Left cardiac atrium (tissue), 4 donors: ENCODE measurements around the gene TGFB3. TPM values are rescaled to one million over a fixed set of nuclear protein-coding genes. Genes with fewer than 3 reads are reported as not detected.
"Not testable (repeated sequence)": the region's sequence is repeated elsewhere in the genome, so short reads cannot be mapped to it uniquely, and the experiment has no call there.

Experiments
- ATAC-seq, 2 donors: fragments of 200-7000 bp; cut with Tn5 transposase; one replicate each; pipeline ENCODE4 v1.9.1; 2020; ENCODE audit warnings: mild to moderate bottlenecking in 2 of 2, moderate library complexity in 2 of 2
- DNase-seq: peaks from one replicate; pipeline ENCODE4 v3.0.0-alpha.2; 2020
- intact Hi-C, 2 donors: fragments of 100-400 bp; cut with DNase I; formaldehyde crosslinking; loops; one replicate each; pipeline versions ENCODE4 v1.14.1 to v1.15.1; 2022 to 2023
- total RNA-seq, 2 donors: library from RNA; stranded (reverse); fragmentation: NEBNext Ultra II Directional; extraction: Animal tissue kit (Norgen Biotek cat#: 25700); gene quantifications; one replicate each; pipeline ENCODE4 v1.2.1, GENCODE V29; 2021
- donor health status: DM: no; HTN: yes; CAD: no.
- donor health status: DM: no; HTN: yes; CAD: no; lungs with severe emphysema.
- donor health status: DM: yes; HTN: yes; CAD: no.
- donor health status: Dilated cardiomyopathy.

The TGFB3 gene
- total RNA-seq, 2 donors from 2014 or later = 35.1 to 61.2 TPM

DNA sequence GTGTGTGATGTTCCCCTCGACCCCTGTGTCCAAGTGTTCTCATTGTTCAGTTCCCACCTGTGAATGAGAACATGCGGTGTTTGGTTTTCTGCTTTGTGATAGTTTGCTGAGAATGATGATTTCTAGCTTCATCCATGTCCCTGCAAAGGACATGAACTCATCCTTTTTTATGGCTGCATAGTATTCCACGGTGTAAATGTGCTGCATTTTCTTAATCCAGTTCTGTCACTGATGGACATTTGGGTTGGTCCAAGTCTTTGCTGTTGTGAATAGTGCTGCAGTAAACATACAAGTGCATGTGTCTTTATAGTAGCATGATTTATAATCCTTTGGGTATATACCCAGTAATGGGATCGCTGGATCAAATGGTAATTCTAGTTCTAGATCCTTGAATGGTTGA is 61.4 kb downstream of the TGFB3 start:
- intact Hi-C loops = not testable (repeated sequence)

DNA sequence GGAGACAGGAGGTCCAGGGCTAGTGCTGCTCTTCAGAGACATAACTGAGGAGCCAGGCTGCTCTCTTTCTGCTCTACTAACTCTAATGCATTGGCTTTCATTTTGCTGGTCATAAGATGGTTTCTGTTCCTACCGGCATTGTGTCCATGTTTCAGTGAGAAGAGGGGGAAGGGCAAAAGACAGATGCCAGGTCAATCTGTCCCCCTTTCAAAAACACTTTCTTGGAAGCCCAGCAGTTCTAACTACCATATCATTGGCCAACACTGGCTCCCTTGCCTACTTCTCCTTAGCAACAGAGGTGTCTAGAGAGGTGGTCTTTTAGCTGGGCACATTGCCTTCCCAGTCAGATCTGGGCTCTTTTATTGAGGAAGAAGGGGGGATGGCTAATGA is 63.9 kb downstream of the TGFB3 start:
- DNase-seq (no peak), ATAC-seq (no peak)
- intact Hi-C loops = no loop called here

More for the DNA sequence above, 61.4 kb downstream of the TGFB3 start:
- ATAC-seq, DNase-seq: not testable (repeated sequence)

DNA sequence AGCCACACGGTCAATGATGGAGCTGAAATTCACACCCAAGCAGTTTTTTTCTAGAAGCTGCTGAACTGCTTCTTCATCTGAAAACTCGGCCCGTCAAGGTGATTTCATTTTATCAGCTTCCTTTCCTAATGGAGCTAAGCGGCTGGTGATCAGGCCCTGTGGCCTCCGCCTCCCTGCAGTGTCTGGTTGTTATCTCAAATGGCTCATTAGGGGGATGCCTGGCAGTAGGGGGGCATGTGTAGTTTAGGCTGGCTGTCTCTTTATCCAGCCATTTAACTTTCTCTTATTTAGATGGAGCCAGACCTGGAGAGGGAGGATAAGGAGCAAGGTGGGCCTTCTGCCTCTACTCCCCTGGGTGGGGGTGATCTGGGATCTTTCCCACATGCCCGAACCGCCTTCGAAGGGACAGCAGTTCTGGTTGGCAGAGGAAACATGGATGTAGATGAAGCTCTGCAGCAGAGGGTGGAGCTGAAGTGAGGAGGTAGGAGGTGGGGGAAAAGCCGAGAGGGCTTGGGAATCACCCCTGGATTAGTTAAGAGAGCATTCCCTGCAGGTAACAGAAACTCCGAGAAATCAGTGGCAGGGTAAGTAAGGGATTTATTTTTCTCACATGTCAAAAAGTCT is 64.4 kb downstream of the TGFB3 start:
- intact Hi-C loops = no loop called here
- ATAC-seq = no peak
- no peak for DNase-seq

DNA sequence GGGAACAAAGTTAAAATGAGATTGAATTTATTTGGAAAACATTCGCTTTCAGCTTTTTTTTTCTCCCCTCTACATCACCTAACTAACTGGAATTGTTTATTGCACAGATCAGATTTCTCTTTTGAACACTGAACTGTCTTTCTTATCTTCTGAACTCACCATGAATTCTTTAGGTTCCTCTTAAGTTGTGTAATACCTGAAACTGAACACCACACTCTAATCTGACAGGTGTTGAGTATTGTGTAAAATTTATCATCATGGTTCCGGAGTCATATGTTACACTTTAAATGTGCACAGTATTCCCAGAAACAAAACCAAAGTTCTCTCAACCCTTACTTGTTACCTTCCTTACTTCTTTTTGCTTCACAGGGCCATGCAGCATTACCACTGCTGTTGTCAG is 66.8 kb downstream of the TGFB3 start:
- intact Hi-C loops = no loop called here
- DNase-seq = no peak

DNA sequence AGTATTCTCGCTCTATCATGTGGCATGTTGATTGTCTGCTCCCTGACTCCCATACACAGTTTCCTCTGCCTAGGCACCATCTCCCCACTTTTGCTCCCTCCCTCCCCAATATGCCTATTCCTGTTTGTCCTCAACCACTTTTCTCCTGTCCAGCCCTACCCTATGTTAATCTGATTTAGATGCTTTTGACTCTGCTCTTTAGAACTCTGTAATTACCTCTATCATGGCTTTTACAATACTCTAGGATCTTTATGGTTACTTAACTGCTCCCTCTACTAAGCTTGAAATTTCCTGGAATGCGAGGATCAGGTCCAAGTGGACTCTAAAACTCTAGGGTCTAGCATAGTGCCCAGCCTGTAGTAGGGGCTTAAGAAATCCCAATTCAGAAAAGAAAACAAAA is 68.6 kb downstream of the TGFB3 start:
- no peak for DNase-seq
- intact Hi-C loops = no loop called here
- ATAC-seq = no peak

More for the DNA sequence above, 66.8 kb downstream of the TGFB3 start:
- peak in 1 of 2 donors; percentile 38 for ATAC-seq

DNA sequence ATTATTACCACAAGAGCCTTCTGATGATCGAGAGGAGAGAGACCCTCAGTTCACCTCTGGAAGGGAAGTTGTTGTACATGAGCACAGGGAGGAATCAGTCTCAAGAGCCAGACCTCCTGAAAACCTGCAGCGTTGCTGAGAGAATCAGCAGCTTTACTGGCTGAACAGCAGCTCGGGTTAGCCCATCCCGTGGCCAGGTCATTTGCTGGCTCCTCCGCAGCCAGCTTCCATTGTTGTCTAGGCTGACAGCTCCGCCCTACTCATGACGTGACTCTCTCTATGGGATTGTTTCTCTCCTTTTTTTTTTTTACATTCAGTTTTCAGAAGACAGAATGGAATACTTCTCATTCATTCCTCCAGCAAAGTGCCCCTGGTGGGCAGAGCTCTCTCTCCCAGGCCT is 69.9 kb downstream of the TGFB3 start:
- peak; percentile 30 to 63 for ATAC-seq
- intact Hi-C loops = no loop called here
- peak; percentile 35 for DNase-seq

DNA sequence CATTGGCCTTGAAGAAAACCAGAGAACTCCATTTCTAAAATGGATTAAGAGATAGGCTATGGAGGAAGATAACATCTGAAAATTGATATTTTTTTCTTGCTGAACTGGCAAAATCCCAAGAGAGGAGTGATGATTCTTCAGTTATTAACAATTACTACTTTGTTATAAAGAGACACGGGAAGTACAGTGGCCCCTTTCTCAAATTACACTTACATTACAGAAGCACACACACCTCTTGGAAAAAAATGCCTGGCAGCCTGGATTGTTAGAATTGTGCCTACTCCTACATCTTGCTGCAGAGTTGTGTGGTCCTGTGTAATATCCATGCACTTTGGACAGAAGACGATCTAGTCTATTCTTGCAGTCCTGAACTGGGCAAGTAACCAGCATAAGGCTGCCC is 71.7 kb downstream of the TGFB3 start:
- intact Hi-C loops = no loop called here
- no peak for ATAC-seq
- no peak for DNase-seq

DNA sequence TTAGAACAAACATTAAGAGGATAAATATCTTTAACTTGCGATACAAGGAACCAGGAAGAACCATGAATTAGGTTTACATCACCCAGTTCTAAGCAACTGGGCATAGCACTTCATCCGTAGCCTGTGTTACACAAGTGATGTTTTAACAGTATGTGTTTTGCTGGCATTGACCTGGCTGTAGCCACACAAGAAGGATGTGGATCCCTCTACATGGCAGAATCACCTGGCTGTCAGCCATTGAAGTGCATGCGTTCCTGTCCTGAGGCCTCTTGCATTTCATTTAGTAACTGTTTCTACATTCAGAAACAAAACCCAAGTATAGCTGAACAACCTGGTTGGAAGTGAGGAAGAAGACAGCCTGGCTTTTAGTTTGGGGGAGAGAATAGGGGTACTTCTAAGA is 72.2 kb downstream of the TGFB3 start:
- DNase-seq (no peak), ATAC-seq (no peak)
- intact Hi-C loops = loop anchor here (5.0 to 10.0 kb wide), 2 partner anchors 73 to 195 kb away; partner anchors contain the start of gene TGFB3 (in 1 of the 2)

Other genes starting within 250 kb of the TGFB3 start
- gene IFT43, start 3.8 kb upstream of the TGFB3 start, total RNA-seq = 10 to 100 TPM; 43.1 to 48.5 TPM
- gene GPATCH2L, start 169.9 kb upstream of the TGFB3 start, total RNA-seq = 10 to 100 TPM; 33.5 to 63.0 TPM